GM12865 (cell line): ENCODE data around the gene PCDH8.

ENCODE experiments used
- DNase-seq: peaks from one replicate; pipeline ENCODE4 v3.0.0; 2010; ENCODE audit warnings: low read depth
- H3K4me3 ChIP-seq: 2 replicates; pipeline ENCODE4 v1.5.1; 2011; ENCODE audit warnings: mild to moderate bottlenecking, low read depth, low read length, control low read depth
- TF ChIP-seq, protein P1 (sequence below): IDR thresholded peaks from 2 replicates; pipeline ENCODE4 v1.5.1; 2011; ENCODE audit warnings: low read length, control low read depth, low read depth, inconsistent platforms; ENCODE audit not compliant: insufficient read depth; ENCODE audit errors: missing control alignments

Gene PCDH8

DNA sequence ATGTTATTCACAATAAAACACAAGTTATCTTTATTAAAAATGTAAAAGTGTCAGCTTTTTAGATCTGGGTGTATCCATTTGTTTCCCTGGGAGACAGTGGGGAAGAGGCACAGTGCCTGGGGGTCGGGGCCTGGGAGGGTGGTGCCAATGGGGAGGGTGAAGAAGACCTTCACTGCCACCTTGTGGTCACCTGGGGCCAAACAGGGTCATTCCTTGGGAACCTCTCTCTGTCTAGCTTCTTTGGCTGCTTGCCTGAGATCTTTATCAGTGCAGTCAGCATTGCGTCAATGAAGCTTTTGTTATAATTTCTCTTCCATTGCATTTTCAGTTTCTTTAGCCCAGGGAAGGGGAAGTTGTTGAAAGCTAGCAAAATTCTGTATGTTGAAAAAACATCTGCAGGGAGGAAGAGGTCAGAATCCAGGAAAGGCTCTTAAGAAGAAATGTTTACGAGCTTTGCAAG is 39.1 kb downstream of the PCDH8 start:
- peak; percentile 66 for DNase-seq
- H3K4me3 ChIP-seq = no peak overlapping the region
- TF ChIP-seq, protein P1, sequence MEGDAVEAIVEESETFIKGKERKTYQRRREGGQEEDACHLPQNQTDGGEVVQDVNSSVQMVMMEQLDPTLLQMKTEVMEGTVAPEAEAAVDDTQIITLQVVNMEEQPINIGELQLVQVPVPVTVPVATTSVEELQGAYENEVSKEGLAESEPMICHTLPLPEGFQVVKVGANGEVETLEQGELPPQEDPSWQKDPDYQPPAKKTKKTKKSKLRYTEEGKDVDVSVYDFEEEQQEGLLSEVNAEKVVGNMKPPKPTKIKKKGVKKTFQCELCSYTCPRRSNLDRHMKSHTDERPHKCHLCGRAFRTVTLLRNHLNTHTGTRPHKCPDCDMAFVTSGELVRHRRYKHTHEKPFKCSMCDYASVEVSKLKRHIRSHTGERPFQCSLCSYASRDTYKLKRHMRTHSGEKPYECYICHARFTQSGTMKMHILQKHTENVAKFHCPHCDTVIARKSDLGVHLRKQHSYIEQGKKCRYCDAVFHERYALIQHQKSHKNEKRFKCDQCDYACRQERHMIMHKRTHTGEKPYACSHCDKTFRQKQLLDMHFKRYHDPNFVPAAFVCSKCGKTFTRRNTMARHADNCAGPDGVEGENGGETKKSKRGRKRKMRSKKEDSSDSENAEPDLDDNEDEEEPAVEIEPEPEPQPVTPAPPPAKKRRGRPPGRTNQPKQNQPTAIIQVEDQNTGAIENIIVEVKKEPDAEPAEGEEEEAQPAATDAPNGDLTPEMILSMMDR = peak; percentile 83

GRCh38 chr13:52808842-52809219 is 39.6 kb downstream of the PCDH8 start:
- H3K4me3 ChIP-seq = no peak overlapping the region
- TF ChIP-seq, protein P1 = no peak
- no peak for DNase-seq

- TF ChIP-seq, protein P1 = no peak
- no peak for DNase-seq
- no peak overlapping the region for H3K4me3 ChIP-seq
Measured at GRCh38 chr13:52806029-52806428, 42.4 kb downstream of the PCDH8 start.

GRCh38 chr13:52804202-52804641 is 44.2 kb downstream of the PCDH8 start:
- no peak overlapping the region for H3K4me3 ChIP-seq
- TF ChIP-seq, protein P1 = no peak
- DNase-seq = no peak

- H3K4me3 ChIP-seq = no peak overlapping the region
- TF ChIP-seq, protein P1 = no peak
- DNase-seq = no peak
Measured at GRCh38 chr13:52800856-52801255, 47.6 kb downstream of the PCDH8 start.

DNA sequence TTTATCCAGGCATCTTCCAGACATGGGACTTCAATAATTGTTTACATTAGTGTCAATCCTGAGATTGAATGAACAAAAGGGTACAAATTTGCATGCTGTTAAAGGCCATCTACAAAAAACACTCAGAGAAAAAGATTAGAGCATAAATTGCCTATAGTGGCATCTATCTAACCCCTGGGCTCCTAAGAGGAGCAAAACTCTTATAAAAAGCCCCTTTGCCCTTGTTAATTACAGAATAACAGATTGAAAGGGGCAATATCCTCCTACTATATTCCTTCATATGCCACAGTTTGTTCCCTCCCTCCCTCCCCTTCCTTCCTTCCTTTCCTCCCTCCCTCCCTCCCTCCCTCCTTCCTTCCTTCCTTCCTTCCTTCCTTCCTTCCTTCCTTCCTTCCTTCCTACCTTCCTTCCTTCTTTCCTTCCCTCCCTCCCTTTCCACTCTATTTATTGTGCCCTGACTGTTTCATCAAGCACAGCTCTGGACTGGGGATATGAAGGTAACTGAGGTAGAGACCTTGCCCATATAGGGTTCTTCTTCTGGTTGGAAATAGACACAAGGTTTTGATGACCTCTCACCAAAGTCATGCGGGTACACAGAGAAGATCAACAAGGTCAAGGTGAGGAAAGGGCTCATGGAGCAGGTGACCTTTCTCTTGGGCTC is 49.5 kb downstream of the PCDH8 start:
- TF ChIP-seq, protein P1 = no peak
- no peak for DNase-seq
- H3K4me3 ChIP-seq = no peak overlapping the region

DNA sequence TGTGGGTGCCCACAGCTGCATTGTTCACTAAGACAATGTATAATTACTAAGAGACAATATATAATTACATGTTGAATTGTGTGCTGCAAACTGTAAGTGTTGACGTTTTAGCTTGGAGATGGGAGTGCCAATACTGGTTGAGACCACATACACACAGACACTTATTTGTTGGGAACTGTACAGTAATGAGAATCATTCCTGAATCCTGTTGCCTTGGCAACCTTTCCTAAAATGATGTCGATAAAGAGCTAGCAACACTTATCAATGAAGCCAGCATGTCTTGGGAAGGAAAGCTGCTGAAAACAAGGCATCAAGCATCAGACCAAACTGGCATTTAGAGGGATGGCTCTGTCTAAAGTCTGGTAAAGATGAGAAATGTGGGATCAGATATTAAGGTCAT is 51.3 kb downstream of the PCDH8 start:
- TF ChIP-seq, protein P1 = no peak
- no peak overlapping the region for H3K4me3 ChIP-seq
- DNase-seq = no peak
